ENCODE results near the gene C17orf107.

DNA sequence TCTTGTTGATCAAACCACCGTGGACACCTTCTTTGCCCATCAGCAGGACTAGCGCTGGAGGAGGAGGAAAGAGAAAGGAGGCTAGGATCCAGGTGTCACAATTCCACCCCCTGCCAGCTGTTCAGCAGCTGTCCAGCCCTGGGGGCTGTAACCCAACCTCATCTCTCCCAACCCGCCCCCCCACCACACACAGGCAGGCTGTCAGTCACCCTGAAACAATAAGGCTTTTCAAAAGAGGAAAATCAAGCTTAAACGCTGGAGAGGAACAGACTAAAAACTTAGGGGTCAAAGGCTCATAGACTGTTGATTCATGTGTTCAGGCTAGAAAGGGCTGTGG is 46.6 kb downstream of the C17orf107 start:
- no peak for TF ChIP-seq POLR2A (IDR thresholded peaks at IDR 0.05)
- TF ChIP-seq, protein P1, sequence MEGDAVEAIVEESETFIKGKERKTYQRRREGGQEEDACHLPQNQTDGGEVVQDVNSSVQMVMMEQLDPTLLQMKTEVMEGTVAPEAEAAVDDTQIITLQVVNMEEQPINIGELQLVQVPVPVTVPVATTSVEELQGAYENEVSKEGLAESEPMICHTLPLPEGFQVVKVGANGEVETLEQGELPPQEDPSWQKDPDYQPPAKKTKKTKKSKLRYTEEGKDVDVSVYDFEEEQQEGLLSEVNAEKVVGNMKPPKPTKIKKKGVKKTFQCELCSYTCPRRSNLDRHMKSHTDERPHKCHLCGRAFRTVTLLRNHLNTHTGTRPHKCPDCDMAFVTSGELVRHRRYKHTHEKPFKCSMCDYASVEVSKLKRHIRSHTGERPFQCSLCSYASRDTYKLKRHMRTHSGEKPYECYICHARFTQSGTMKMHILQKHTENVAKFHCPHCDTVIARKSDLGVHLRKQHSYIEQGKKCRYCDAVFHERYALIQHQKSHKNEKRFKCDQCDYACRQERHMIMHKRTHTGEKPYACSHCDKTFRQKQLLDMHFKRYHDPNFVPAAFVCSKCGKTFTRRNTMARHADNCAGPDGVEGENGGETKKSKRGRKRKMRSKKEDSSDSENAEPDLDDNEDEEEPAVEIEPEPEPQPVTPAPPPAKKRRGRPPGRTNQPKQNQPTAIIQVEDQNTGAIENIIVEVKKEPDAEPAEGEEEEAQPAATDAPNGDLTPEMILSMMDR (IDR thresholded peaks at IDR 0.05) = no peak
